ENCODE data around the gene NSF. TPM values are rescaled to one million over a fixed set of nuclear protein-coding genes. Genes with fewer than 3 reads are reported as not detected.

NSF gene
- total RNA-seq (ENCODE audit: low replicate concordance): 39.2 and 49.4 TPM in 2 replicates

DNA sequence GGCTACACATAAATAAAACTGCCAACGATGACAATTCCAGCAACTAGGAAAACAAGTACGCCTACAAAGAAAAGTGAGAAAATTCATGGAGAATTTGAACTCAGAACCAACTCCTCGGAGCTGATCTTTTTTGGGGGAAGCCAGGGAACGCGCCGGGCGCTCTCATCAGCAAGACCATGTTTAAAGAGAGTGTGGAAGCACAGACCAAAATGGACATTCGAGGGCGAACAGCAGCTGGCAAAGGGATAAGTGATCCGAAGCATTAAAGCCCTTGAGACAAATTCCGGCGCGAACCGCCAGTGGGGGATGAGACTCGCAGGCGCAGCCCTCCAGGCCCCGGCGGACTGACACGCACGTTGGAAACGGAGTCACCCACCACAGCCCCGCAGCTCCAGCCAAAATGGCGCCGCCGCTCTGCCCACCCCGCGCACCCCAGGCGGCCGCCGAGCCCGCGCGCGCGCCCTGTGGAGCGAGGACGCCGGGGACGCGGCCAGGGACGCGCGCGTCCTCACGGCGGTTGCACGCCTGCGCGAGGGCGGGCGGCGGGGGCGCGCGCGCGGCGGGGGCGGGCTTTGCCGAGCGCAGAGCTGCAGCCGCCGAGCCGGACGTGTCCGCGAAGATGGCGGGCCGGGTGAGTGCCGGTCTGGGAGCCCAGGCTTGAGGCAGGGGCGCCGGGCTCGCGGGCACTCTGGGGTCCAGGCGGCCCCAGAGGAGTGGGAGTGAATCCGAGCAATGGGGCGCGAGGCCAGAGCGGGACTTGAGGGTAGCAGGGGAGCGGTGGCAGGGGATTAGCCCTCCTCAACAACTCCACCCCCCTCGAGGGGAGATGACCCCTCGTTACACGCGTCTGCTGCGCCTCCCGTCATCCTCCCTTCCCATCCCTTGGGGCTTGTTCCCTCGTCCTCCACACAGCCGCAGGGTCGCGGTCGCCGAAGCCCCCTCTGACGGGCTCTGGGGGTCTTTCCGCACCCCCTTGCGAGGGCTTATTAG is at the start of gene NSF:
TSS of gene NSF (plus strand) at position 513 of the 990 bp plus-strand sequence. CDS start at position 620, 107 bp downstream.

GRCh38 chr17:46579083-46580075 is 11.1 kb upstream of the NSF start, which contains the start of gene ARL17A:
TSS of gene ARL17A (minus strand) at chr17:46579691. CDS start at chr17:46576322, 3,369 bp downstream.

Other genes with a start within 250 kb of the NSF start
- 2.0 and 2.2 TPM in 2 replicates for gene ARL17B, start 228.9 kb upstream of the NSF start, total RNA-seq (ENCODE audit: low replicate concordance)
- 1.2 and 1.6 TPM in 2 replicates for gene LRRC37A2, start 78.2 kb upstream of the NSF start, total RNA-seq (ENCODE audit: low replicate concordance)
- gene ARL17A, start 11.0 kb upstream of the NSF start, total RNA-seq (ENCODE audit: low replicate concordance): 1.3 and 2.1 TPM in 2 replicates
- gene WNT3, start 228.0 kb downstream of the NSF start, total RNA-seq (ENCODE audit: low replicate concordance): 0.59 and 1.4 TPM in 2 replicates

All from smooth muscle cell of the coronary artery (primary cell).